NCI-H1930 (cell line): ENCODE results near the gene NTNG1.

Experiments
- DNase-seq, 2 experiments: peaks; one replicate each; lab custom pipeline; 2025; lab: John Stamatoyannopoulos, UW

NTNG1 gene

GRCh38 chr1:107262467-107263286 is 121.8 kb downstream of the NTNG1 start:
- no peak for DNase-seq

DNA sequence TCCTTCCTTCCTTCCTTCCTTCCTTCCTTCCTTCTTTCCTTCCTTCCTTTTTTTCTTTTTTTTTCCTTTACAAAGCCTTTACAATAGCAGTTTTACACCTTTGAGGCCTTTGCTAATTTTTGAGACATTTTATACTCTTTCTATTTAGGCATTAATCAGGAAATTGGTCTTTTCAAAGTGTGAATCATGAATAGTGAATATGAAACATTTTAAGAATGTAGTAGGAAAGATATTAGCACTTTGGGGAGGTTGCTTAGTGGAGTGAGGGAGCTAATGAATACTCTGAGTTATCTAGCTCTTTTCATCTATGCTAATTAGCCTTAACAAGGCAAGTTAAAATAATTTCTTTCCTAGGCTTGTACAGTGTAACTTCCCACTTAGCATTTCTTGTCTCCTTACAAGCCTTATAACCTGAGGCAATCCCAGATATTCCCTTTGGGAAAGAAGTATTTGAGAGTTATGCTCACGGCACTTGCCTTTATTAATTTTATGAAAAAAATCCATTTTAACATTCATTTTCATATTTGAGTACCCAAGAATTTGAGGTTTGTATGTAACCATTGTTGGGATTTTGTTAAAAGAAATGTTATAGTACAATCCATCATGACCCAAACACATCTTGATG is 122.6 kb downstream of the NTNG1 start:
- DNase-seq, result no peak

- DNase-seq, result no peak
Measured at GRCh38 chr1:107264007-107264406, 123.2 kb downstream of the NTNG1 start.

- no peak for DNase-seq
Measured at GRCh38 chr1:107264561-107264960, 123.7 kb downstream of the NTNG1 start.

GRCh38 chr1:107267489-107267888 is 126.7 kb downstream of the NTNG1 start:
- no peak for DNase-seq

- DNase-seq, result no peak
Measured at GRCh38 chr1:107272321-107272720, 131.5 kb downstream of the NTNG1 start.

- DNase-seq, result no peak
Measured at GRCh38 chr1:107273515-107273914, 132.7 kb downstream of the NTNG1 start.

DNA sequence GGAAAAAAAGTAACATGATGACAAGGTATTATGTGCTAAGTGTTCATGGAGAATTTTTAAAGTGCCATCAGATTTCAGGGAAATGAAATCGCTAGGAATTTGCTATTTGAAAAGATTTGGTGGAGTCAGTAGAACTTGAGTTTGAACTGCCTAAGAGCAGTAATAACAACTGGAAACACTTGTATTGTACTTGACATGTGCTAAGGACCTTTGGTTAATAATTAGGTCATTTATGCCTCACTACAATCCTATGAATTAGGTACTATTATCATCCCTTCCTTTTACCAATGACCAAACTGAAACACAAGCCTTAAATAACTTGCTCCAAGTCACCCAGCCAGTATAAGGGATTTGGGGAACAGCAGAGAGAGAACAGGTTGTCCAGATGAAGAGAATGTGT is 133.4 kb downstream of the NTNG1 start:
- DNase-seq, result no peak

GRCh38 chr1:107276247-107276646 is 135.4 kb downstream of the NTNG1 start:
- DNase-seq, result no peak

- no peak for DNase-seq
Measured at GRCh38 chr1:107277022-107277421, 136.2 kb downstream of the NTNG1 start.

DNA sequence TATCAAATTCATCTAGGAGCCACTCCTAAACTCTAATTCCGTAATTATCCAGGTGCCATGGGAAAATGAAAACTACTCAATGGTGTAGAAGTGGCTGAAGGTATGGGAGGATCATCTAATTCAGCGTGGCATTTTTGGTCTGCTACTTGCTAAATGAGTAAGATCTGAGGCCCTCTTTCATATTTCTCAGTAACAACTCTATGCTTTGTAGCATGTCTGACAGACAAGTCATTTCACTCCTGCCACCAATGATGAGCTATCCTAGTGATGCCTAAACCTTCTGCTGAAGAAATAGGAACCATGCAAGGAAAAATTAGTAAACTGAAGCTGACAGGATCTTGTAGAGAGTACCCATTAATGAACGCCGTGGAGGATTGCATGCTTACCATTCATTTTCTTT is 145.3 kb downstream of the NTNG1 start:
- no peak for DNase-seq

DNA sequence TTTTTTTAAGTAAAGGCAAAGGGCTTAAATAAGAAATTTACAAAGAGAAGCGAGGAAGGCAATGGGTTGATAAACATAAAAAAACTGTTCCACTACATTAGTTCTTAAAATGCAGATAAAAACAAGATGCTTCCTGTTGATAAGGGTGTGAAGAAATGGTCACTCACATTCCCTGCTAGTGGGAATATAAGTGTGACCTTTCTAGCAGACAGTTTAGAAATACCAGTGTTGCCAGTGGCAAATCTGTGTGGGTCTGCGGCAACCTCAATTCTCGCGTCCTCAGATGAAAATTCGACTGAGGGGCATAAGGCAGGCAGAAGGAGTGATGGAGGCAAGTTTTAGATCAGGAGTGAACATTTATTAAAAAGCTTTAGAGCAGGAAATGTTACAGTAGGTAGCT is 151.1 kb downstream of the NTNG1 start:
- DNase-seq, result no peak

DNA sequence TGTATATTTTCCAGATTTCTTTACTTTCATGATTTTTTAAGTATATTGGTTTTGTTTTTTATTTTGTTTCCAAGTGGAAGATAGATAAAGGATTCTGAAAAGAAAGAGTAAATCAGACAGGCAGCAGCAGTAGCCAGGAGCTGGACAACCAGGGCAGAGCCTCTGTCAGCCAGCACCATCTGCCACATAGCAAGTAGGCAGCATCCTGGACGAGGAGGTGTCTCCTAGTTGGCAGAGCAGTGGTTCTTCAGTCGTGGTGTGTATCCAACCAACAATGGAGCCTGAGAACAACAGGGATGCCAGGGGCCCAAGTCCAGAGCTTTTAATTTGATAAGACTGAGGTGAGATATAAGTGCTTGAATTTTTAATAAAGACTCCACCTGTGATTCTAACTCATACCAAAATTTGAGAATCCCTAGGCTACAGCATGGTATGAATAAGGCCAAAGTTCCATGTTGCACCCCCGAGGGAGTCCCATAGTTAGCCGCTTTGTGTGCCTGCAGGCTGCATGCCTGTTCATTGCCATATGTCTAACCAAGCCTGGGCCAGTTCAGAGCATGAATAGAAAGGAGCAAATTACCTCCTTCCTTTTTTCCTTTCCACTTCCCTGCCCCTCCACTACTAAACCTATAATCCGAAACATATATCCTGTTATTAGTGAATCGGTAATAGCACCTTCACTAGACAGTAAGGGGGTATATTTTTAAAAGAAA is 153.2 kb downstream of the NTNG1 start:
- no peak for DNase-seq

DNA sequence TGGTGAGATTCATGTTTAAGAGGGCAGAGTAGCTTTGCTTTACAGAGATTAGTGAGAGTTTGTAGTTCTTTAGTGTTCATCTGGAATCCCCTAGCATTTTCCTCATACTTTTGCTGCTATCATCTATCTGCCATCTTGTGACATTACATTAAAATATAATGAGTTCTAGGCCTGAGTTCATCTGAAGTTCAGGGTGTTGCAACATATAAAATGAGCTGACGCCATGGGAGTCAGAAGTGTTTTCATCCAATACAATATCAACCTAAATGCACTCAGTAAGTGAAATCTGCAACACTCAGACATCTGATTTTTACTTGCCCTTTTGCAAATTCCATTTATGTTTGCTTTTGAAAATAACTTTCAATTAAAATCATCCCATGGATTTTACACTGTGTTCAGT is 153.8 kb downstream of the NTNG1 start:
- DNase-seq, result no peak

GRCh38 chr1:107297681-107298080 is 156.8 kb downstream of the NTNG1 start:
- DNase-seq, result no peak

DNA sequence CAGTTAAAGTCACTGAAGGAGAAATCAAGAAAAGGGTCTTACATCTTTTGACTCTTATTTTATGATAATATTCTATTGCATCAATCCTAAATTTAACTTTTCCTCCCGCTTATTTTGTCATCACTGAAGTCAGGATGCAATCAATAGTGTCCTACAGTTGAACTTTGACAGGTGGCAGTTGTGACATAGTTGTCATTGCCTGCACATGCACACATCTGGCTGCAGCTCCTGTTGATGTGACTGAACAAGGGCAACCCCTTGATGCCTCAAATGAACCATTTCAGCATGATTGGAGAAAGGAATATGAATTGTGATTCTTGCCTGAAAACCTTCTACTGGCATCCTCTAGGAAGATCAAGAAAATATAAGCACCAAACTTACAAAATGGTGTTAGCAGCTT is 157.7 kb downstream of the NTNG1 start:
- no peak for DNase-seq

- no peak for DNase-seq
Measured at GRCh38 chr1:107299521-107299920, 158.7 kb downstream of the NTNG1 start.

DNA sequence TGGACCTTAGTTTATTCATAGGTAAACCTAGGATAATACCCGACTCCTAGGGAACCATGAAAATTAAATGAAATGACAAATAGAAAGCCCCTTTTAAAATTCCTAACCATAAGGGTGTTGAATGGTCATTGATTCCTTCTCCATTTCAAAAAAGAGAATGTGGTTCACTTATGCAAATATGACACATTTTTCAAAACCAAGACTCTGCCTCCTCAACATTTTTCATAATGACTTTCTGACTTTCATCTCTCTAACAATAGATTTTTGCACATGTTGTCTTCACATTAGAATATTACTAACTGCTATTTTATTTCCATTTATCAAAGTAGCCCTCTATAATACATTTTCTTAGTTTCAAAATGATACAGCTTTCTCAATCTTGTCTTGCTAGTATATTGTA is 169.1 kb downstream of the NTNG1 start:
- DNase-seq, result no peak

DNA sequence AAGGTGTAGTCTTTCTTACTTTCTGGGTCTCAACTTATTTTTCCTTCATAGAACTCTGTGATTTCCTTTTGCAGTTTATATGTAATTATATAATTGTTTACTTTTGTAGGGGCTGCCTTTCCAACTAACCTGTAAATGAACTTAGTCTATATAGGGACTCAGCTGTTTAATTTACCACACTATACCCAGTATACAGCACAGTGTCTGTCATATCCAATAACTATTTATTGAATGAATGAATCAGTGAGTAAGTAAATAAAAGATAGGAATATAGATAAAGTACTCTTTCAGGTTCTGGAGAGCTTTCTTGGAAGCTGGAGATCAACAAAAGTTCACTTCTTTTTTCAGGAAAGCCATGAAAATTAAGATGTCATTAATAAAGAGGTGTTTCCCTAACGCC is 174.8 kb downstream of the NTNG1 start:
- no peak for DNase-seq

GRCh38 chr1:107318932-107319331 is 178.1 kb downstream of the NTNG1 start:
- DNase-seq, result no peak

GRCh38 chr1:107323784-107324183 is 182.9 kb downstream of the NTNG1 start:
- no peak for DNase-seq

- DNase-seq, result no peak
Measured at GRCh38 chr1:107326824-107327445, 186.1 kb downstream of the NTNG1 start.

GRCh38 chr1:107327446-107327845 is 186.6 kb downstream of the NTNG1 start:
- no peak for DNase-seq
